ENCODE results near the gene CTSO. TPM values are rescaled to one million over a fixed set of nuclear protein-coding genes. Genes with fewer than 3 reads are reported as not detected.

Gene CTSO
- total and polyA plus RNA-seq, 8 donors: 3.3 to 16.1 (median 8.5) TPM

GRCh38 chr4:155909615-155910226 lies 43.9 kb downstream of the CTSO start:
- Histone ChIP-seq H3K4me1 (peaks cover 3 to 13% (median 4%) of the 10 kb centered on the region in 3 donors), H3K27me3 (no peaks in the 10 kb centered on the region), H3K4me3 (no peak overlapping the region), H3K27ac (no peak overlapping the region), H3K36me3 (no peaks in the 10 kb centered on the region), H3K9me3 (no peaks in the 10 kb centered on the region)
- no peak for TF ChIP-seq CTCF (IDR thresholded peaks at IDR 0.05)
- intact Hi-C loops (cut with DNase I): no loop called here
- ATAC-seq (no peak), DNase-seq (no peak), FAIRE-seq (no peak)
- 77 to 91% methylated on average over 3 of the region's 3 CpGs for WGBS, 2 donors

DNA sequence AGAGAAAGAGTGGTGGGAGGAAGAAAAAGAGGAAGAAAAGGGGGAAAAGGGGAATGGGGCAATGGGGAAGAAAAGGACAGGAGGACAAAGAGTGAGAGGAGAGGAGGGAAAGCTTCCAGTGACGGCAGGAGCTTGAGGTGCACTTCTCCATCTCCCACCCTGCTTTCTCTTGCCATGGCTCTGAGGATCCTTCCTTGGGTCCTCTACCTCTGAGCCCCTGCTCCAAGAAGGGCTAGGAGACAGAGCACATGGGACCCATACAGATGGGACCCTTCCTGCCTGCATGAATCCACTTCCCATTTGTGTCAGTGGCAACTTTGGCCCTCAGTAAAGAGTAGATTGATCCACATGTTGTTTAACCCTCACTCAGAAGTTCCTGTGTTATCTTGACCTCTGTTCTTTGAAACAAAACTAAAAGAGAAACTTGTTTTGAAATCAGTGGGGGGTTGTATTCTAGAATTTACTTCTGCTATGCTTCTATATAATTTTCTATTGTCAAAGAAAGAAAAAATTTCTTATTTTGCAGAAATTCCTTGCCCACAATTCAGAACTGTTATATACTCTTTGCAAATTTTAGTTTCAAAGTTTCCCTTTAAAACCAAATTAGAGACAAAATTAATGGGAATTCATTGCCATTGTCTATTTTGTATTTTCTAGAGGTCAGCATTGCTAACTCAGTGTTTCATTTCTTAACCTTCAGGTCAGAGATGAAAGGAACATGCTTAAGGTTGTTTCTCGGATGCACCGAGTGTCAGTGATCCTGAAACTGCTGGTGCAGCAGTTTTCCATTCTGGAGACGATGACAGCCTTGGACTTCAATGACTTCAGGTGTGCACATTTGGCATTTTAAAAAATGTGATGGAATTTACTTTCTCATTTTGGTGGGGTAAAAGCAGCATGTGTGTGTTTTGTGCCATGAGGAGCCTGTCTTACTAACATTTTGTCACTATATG lies 45.2 kb downstream of the CTSO start:
- peaks cover 4 to 13% (median 8%) of the 10 kb centered on the region in 3 donors for H3K4me1 ChIP-seq
- H3K36me3 ChIP-seq: no peaks in the 10 kb centered on the region
- TF ChIP-seq CTCF (IDR thresholded peaks at IDR 0.05): no peak
- H3K27me3 ChIP-seq: no peaks in the 10 kb centered on the region
- no peak for DNase-seq
- intact Hi-C loops (cut with DNase I): no loop called here
- no peak for FAIRE-seq
- H3K27ac ChIP-seq: no peak overlapping the region
- no peak for ATAC-seq
- H3K4me3 ChIP-seq: no peak overlapping the region
- no peaks in the 10 kb centered on the region for H3K9me3 ChIP-seq
- 93 to 96% methylated on average over 4 of the region's 4 CpGs for WGBS, 2 donors

- 83 to 91% methylated on average over 1 of the region's 1 CpG for WGBS, 2 donors
- ATAC-seq: no peak
- intact Hi-C loops (cut with DNase I): no loop called here
These were observed 46.1 kb downstream of the CTSO start for GRCh38 chr4:155907556-155907955.

GRCh38 chr4:155906554-155907247 lies 47.0 kb downstream of the CTSO start:
- FAIRE-seq (no peak), DNase-seq (peak in 3 of 6 donors; percentile 11 to 37 (median 22)), ATAC-seq (peak; percentile 48 to 76 (median 56))
- intact Hi-C loops (cut with DNase I): no loop called here
- no peaks in the 10 kb centered on the region for H3K36me3 ChIP-seq
- TF ChIP-seq CTCF (IDR thresholded peaks at IDR 0.05): no peak
- H3K4me1 ChIP-seq: peaks cover 4 to 13% (median 8%) of the 10 kb centered on the region in 3 donors
- no peak overlapping the region for H3K27ac ChIP-seq
- H3K9me3 ChIP-seq: no peaks in the 10 kb centered on the region
- 31 to 33% methylated on average over 6 of the region's 6 CpGs for WGBS, 2 donors
- H3K27me3 ChIP-seq: no peaks in the 10 kb centered on the region
- H3K4me3 ChIP-seq: no peak overlapping the region

More at GRCh38 chr4:155907556-155907955, 46.1 kb downstream of the CTSO start:
- Histone ChIP-seq H3K27ac (no peak overlapping the region), H3K27me3 (no peaks in the 10 kb centered on the region), H3K36me3 (no peaks in the 10 kb centered on the region), H3K9me3 (no peaks in the 10 kb centered on the region), H3K4me3 (no peak overlapping the region), H3K4me1 (peaks cover 4 to 13% (median 8%) of the 10 kb centered on the region in 3 donors)
- no peak for TF ChIP-seq CTCF (IDR thresholded peaks at IDR 0.05)
- no peak for DNase-seq
- no peak for FAIRE-seq
